Calu3 (cell line): Measurements from ENCODE around the gene PTGFRN. TPM values are rescaled to one million over a fixed set of nuclear protein-coding genes. Genes with fewer than 3 reads are reported as not detected.
A peak's percentile ranks its signal among the peaks of the same experiment; 100 is the strongest.
"Not testable (repeated sequence)": the region's sequence is repeated elsewhere in the genome, so short reads cannot be mapped to it uniquely, and the experiment has no call there.

Source experiments
- BruUV-seq: library from RNA; stranded (reverse); fragments of 400-500 nt; replicated peaks from 2 replicates; lab custom pipeline; 2021; lab: Mats Ljungman, UMichigan
- CTCF ChIA-PET: fragments of 300-600 bp; sonication (Branson Sonifier 250); formaldehyde crosslinking; loops from one replicate; lab custom pipeline; 2022; ENCODE audit warnings: antibody characterized with exemption; lab: Charles Lee
- DNase-seq: peaks from one replicate; pipeline ENCODE4 v3.0.0; 2022
- H3K27ac Mint-ChIP-seq: one replicate; pipeline ENCODE4 v1.8.0; 2022; ENCODE audit warnings: mixed read lengths; ENCODE audit not compliant: unreplicated experiment
- H3K27me3 Mint-ChIP-seq: one replicate; pipeline ENCODE4 v1.8.0; 2022; ENCODE audit warnings: mixed read lengths; ENCODE audit not compliant: unreplicated experiment
- H3K36me3 Mint-ChIP-seq: one replicate; pipeline ENCODE4 v1.8.0; 2022; ENCODE audit warnings: mild to moderate bottlenecking, moderate library complexity, mixed read lengths; ENCODE audit not compliant: insufficient read depth, unreplicated experiment
- H3K4me1 Mint-ChIP-seq: one replicate; pipeline ENCODE4 v1.8.0; 2022; ENCODE audit warnings: mild to moderate bottlenecking, low read depth, mixed read lengths; ENCODE audit not compliant: unreplicated experiment
- H3K4me3 Mint-ChIP-seq: one replicate; pipeline ENCODE4 v1.8.0; 2022; ENCODE audit warnings: mild to moderate bottlenecking, low read depth, moderate library complexity, mixed read lengths; ENCODE audit not compliant: unreplicated experiment
- H3K9me3 Mint-ChIP-seq: one replicate; pipeline ENCODE4 v1.8.0; 2022; ENCODE audit warnings: low read depth, mixed read lengths; ENCODE audit not compliant: unreplicated experiment
- intact Hi-C: fragments of 100-400 bp; cut with micrococcal nuclease; formaldehyde crosslinking; loops from one replicate; pipeline ENCODE4 v1.10.0; 2022; ENCODE audit not compliant: unreplicated experiment
- total RNA-seq: library from RNA; stranded (reverse); gene quantifications from 2 replicates; pipeline ENCODE4 v1.2.3, GENCODE V29; 2022
- TF ChIP-seq, protein P1 (sequence below): fragments of 200-600 bp; IDR thresholded peaks from one replicate; pipeline ENCODE4 v1.8.0; 2022; ENCODE audit warnings: antibody characterized with exemption; ENCODE audit not compliant: unreplicated experiment

PTGFRN gene
- total RNA-seq, 1 experiment from 2014 or later, result 44.6 TPM

GRCh38 chr1:116931016-116931918 lies 21.6 kb downstream of the PTGFRN start:
- no peaks in the 10 kb centered on the region for H3K36me3 Mint-ChIP-seq
- CTCF ChIA-PET, result no interaction called here
- H3K27me3 Mint-ChIP-seq, result no peaks in the 10 kb centered on the region
- no peak overlapping the region for H3K4me3 Mint-ChIP-seq
- BruUV-seq, result no TSS peak
- TF ChIP-seq, protein P1, sequence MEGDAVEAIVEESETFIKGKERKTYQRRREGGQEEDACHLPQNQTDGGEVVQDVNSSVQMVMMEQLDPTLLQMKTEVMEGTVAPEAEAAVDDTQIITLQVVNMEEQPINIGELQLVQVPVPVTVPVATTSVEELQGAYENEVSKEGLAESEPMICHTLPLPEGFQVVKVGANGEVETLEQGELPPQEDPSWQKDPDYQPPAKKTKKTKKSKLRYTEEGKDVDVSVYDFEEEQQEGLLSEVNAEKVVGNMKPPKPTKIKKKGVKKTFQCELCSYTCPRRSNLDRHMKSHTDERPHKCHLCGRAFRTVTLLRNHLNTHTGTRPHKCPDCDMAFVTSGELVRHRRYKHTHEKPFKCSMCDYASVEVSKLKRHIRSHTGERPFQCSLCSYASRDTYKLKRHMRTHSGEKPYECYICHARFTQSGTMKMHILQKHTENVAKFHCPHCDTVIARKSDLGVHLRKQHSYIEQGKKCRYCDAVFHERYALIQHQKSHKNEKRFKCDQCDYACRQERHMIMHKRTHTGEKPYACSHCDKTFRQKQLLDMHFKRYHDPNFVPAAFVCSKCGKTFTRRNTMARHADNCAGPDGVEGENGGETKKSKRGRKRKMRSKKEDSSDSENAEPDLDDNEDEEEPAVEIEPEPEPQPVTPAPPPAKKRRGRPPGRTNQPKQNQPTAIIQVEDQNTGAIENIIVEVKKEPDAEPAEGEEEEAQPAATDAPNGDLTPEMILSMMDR, result no peak
- no peaks in the 10 kb centered on the region for H3K9me3 Mint-ChIP-seq
- H3K4me1 Mint-ChIP-seq, result peaks cover 7% of the 10 kb centered on the region
- intact Hi-C loops, result loop anchor here (10.0 kb wide), 1 partner anchor 124 kb away; no protein-coding TSS in a partner anchor
- no peak for DNase-seq
- no peak overlapping the region for H3K27ac Mint-ChIP-seq

DNA sequence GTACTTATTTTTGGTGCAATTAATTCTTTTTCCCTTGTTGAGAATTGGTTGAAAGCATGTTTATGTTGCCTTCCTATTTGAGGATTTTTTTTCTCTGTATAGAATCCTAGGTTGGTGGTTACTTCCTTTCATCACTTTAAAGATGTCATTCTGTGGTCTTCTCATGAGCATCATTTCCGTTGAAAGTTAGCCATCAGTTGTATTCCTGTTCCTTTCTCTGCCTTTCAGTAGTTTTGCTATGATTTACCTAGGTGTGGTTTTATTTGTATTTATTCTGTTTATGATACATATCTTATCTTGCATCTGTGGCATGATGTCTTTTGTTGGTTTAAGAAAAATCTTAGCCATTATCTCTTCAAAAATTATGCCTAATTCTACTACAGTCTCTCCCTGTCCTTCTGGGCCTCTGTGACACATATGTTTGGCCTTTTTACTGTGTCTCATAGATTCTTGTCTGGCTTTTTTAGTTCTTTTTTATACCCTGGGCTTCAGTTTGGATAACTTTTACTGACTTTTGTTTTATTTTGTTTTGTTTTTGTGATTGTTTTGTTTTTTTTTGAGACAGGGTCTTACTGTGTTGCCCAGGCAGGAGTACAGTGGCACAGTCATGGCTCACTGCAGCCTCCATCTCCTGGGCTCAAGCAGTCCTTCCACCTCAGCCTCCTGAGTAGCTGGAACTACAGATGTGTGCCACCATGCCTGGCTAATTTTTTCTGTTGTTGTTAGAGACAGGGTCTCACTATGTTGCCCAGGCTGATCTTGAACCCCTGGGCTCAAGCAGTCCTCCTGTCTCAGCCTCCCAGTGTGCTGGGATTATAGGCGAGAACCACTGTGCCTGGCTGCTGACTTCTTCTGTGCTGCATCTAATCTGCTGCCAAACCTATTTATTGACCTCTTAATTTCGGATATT lies 24.1 kb downstream of the PTGFRN start:
- H3K4me3 Mint-ChIP-seq, result no peak overlapping the region
- H3K9me3 Mint-ChIP-seq, result no peaks in the 10 kb centered on the region
- peaks cover 7% of the 10 kb centered on the region for H3K4me1 Mint-ChIP-seq
- no TSS peak for BruUV-seq
- no peaks in the 10 kb centered on the region for H3K27me3 Mint-ChIP-seq
- no peak overlapping the region for H3K27ac Mint-ChIP-seq
- TF ChIP-seq, protein P1, result no peak
- CTCF ChIA-PET, result interaction anchor here (0.6 kb wide), 1 partner anchor 148 kb away, joined by 4 read pairs; no protein-coding TSS in a partner anchor
- no peak for DNase-seq
- no peaks in the 10 kb centered on the region for H3K36me3 Mint-ChIP-seq
- intact Hi-C loops, result loop anchor here (10.0 kb wide), 1 partner anchor 121 kb away; no protein-coding TSS in a partner anchor

DNA sequence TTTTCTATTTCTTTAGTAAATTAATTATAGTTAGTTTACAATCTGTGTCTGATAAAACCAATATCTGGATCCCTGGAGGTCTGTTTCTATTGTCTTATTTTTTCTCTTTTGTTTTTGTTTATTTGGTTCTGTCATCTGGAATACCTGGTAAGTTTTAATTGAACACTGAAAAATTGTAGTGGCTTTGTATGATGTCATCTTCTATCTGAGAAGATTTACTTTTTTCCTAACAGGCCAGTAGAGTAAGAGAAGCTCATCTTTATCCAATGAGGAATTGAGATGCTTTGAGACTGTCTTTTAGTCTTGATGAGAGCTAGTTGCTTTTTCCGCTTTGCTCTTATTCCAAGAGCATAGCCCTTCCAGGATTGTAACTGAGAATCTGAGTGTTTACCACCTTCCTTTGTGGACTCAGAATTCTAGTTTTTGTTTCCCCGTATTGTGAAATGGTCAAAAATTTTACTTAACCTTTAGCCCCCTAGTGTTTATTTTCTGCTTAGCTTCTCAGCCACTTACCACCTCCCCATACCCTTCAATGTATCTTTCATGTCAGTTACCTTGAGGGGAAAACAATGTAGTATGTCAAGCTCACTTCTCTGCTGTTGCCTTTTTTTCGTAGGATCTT lies 25.0 kb downstream of the PTGFRN start:
- Mint-ChIP-seq H3K27me3 (no peaks in the 10 kb centered on the region), H3K27ac (no peak overlapping the region), H3K4me3 (no peak overlapping the region), H3K9me3 (no peaks in the 10 kb centered on the region), H3K36me3 (no peaks in the 10 kb centered on the region), H3K4me1 (peaks cover 7% of the 10 kb centered on the region)
- intact Hi-C loops, result loop anchor here (10.0 kb wide), 1 partner anchor 120 kb away; no protein-coding TSS in a partner anchor
- TF ChIP-seq, protein P1, result peak; percentile 31
- CTCF ChIA-PET, result interaction anchor here (0.7 kb wide), 2 partner anchors 36 to 423 kb away, joined by 3 to 7 read pairs; no protein-coding TSS in a partner anchor
- no peak for DNase-seq
- no TSS peak for BruUV-seq

GRCh38 chr1:116938216-116938615 lies 28.5 kb downstream of the PTGFRN start:
- DNase-seq, result no peak
- Mint-ChIP-seq H3K36me3 (no peaks in the 10 kb centered on the region), H3K4me3 (no peak overlapping the region), H3K27me3 (no peaks in the 10 kb centered on the region), H3K9me3 (no peaks in the 10 kb centered on the region), H3K4me1 (peaks cover 7% of the 10 kb centered on the region), H3K27ac (no peak overlapping the region)
- intact Hi-C loops, result loop anchor here (10.0 kb wide), 1 partner anchor 117 kb away; no protein-coding TSS in a partner anchor
- CTCF ChIA-PET, result no interaction called here
- TF ChIP-seq, protein P1, result no peak
- BruUV-seq, result no TSS peak

DNA sequence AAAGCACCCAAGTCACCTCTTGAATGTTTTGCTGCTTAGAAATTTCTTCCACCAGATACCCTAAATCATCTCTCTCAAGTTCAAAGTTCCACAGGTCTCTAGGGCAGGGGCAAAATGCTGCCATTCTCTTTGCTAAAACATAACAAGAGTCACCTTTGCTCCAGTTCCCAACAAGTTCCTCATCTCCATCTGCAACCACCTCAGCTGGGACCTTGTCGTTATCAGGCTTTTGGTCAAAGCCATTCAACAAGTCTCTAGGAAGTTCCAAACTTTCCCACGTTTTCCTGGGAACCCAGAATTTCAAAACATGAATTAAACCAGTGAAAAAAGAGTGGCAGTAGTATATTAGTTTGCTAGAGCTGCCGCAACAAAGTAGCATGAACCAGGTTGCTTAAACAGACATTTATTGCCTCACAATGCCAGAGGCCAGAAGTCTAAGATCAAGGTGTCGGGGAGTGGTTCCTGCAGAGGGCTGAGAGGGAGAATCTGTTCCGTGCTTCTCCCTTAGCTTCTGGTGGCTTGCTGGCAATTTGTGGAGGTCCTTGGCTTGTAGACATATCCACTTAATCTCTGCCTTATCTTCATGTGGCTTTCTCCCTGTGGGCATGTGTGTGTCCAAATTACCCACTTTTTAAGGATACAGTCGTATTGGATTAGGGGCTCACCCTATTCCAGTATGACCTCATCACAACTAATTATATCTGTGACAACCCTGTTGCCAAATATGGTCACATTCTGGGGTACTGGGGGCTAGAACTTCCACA lies 30.2 kb downstream of the PTGFRN start:
- BruUV-seq, H3K36me3 Mint-ChIP-seq, DNase-seq, CTCF ChIA-PET, H3K4me1 Mint-ChIP-seq, H3K27ac Mint-ChIP-seq, H3K27me3 Mint-ChIP-seq, H3K9me3 Mint-ChIP-seq, H3K4me3 Mint-ChIP-seq: not testable (repeated sequence)
- intact Hi-C loops, result loop anchor here (10.0 kb wide), 1 partner anchor 115 kb away; no protein-coding TSS in a partner anchor
